ENCODE data around the gene TAGLN2.
"Not testable (repeated sequence)": the region's sequence is repeated elsewhere in the genome, so short reads cannot be mapped to it uniquely, and the experiment has no call there.

Gene TAGLN2

DNA sequence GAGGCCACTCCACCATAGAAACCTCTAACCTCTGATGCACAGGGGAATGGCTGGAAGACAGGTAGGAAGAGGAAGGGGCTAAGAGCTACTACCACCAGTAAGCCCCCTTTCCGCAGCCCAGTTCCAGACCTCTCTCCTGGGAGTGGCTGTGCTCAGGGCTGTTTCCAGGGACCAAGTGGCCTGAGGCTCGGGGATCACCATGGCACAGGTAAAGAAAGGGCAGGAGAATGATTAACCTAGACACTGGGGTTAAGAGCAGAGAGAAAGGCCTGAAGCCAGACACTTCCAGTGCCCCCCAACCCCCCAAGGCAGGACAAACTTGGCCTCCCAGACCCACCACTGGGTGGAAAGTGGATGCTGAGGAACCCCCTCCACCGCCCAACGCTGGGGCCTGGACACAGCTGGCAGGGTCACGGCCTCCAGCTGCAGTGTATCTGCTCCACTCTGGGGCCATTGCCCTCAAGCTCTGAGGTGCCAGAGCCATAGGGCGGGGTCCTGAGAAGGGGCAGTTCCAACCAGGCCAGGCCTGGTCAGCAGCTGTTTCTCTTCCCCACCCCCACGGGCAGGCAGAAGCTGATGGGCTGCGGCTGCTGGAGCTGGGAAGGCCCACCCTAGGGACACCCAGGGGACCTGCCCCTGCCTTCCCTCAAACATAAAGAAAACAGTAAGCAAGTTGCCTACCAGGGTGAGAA, 2.6 kb downstream of the TAGLN2 start:
- no peak for DNase-seq (ENCODE audit: low read depth in 1 of 2, low spot score in 1 of 2)

DNA sequence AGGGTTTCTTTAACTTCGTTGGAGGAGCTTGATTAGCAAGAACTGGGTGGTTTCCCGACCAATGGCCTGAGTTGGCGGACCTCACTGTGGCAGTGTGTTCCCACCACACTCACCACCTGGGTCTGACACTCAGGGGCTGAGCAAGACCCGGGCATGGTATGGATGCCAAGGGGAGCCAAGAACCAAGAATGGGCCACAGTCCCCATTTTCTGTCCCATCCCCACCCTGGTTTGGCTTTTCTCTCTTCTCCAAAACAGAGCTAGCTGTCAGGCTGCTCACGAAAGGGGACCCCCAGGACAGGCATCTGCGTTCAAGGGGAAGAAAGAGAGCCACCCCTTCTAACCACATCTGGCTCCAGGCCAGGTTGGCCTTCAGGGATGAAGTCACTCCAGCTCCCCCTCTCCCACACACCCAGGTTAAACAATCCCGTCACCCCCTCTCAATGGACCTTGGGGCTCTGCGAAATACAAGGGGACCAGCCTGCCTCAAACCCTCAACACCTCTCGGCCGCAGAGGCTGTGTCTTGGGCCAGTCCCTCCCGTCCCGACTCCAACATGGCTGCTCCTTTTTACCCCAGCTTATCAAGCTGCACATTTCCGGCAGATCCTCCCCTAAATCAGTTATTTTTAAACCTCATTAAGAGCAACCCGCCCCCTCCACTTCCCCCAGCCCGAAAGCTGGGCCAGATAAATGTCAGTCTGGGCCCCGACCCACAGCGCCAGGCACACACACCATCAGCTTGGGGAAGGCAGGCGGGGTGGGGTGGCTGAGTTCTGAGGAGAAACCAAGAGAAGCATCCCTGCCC, 3.4 kb downstream of the TAGLN2 start:
- no peak for DNase-seq (ENCODE audit: low read depth in 1 of 2, low spot score in 1 of 2)

DNA sequence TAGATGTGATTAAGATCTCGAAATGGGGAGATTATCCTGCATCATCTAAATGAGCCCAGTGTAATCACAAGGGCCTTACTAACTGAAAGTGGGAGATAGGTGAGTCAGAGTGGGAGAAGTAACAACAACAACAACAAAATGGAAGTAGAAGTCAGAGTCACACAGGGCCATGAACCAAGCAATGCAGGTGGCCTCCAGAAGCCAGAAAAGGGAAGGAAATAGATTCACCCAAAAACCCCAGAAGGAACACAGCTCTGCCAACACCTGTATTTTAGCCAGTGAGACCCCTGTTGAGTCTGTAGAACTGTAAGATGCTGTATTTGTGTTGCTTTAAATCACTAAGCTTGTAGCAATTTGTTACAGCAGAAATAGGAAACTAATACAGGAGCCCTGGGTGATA, 4.1 kb downstream of the TAGLN2 start:
- DNase-seq (ENCODE audit: low read depth in 1 of 2, low spot score in 1 of 2) = no peak

DNA sequence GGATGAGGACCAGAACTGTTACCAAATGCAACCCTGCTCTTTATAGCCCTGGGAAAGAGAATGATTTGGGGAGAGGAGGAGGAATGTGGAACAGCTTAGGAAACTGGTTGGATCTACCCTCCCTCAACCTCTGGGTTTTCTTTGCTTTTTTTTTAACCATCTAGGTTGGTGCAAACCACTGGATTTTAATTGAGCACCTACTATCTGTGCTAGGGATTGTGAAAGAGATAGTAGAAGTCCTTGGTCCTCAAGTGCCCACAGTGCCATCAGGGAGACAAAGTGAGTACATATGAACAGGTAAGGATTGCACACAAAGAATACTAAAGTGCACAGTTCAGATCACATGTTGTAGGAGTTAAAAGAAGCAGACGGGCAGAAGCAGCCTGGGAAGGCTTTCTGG, 4.7 kb downstream of the TAGLN2 start:
- no peak for DNase-seq (ENCODE audit: low read depth in 1 of 2, low spot score in 1 of 2)

DNA sequence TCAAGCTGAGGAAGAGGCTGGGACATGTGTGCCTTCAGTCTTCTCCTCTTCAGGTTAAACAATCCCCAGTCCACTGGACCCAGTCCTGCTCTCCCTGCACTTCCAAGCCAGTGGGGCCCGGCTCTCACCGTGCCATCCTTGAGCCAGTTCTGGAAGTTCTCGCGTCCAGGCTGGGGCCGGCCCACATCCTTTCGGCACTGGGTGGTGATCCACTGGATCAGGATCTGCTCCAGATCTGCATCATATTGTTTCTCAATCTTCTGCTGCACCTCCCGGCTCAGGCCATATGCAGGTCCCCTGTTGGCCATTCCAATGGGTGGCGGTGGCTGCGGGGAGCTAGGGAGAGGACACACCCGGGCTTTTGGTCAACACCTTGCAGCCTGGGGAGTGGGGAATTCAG, 5.1 kb downstream of the TAGLN2 start:
- DNase-seq (ENCODE audit: low read depth in 1 of 2, low spot score in 1 of 2) = no peak

DNA sequence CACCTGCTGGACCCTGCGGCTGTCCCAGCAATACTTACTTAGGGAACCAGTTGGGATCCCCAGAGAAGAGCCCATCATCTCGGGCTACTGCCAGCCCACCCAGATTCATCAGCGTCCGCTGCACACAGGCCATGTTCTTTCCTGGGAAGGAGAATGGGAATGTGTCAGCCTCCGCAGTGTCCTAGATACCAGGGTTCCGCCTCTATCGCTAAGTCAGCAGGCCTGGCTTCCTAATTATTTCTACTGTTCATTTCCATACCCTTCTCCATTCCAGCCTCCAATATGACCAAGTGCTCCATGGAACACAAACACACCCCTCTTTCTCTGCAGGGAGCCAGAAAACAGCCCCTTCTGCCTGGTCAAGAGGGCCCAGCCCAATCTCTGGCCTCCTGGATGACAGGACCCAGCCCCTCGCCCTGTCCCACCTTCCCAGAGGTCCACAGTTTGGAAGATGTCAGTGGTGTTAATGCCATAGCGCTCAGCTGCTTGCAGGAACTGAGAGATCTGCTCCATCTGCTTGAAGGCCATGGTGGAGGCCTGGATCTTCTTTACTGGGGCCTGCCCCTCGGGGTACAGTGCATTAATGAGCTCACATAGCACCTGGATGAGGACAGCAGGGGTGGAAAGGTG, 6.0 kb downstream of the TAGLN2 start:
- no peak for DNase-seq (ENCODE audit: low read depth in 1 of 2, low spot score in 1 of 2)

DNA sequence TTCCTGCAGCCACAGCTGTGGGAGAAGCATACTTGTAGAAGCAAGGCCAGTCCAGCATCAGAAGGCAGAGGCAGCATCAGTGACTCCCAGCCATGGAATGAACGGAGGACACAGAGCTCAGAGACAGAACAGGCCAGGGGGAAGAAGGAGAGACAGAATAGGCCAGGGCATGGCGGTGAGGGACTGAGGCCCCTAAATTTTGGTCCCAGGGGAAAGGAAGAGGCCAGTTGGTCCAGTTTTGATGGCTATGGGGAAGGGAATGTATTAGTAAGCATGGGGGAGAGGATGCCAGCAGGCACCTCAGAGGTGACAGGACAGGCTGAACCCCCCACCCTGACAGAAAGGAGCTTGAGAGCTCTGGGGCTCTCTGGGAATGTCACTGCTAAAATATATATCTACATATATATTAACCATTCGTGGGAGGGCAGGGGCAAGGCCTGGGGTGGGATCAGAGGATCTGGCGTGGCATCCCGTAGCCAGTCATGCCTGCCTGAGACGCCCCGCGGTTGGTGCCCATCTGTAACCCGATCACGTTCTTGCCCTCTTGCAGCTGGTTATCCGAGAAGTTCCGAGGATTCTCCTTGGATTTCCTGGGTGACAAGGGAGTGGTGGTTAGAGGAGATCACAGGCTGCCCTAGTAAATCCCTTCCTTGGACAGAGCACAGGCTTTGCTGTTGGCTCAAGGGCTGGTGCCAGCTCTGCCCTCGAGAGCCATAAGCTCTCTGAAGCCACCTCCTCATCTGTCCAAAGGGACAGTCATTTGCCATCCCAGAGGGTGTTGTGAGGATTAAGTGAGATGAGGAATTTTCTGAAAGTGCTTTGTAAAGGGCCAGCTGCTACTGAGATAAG, 6.7 kb downstream of the TAGLN2 start:
- DNase-seq (ENCODE audit: low read depth in 1 of 2, low spot score in 1 of 2) = no peak

DNA sequence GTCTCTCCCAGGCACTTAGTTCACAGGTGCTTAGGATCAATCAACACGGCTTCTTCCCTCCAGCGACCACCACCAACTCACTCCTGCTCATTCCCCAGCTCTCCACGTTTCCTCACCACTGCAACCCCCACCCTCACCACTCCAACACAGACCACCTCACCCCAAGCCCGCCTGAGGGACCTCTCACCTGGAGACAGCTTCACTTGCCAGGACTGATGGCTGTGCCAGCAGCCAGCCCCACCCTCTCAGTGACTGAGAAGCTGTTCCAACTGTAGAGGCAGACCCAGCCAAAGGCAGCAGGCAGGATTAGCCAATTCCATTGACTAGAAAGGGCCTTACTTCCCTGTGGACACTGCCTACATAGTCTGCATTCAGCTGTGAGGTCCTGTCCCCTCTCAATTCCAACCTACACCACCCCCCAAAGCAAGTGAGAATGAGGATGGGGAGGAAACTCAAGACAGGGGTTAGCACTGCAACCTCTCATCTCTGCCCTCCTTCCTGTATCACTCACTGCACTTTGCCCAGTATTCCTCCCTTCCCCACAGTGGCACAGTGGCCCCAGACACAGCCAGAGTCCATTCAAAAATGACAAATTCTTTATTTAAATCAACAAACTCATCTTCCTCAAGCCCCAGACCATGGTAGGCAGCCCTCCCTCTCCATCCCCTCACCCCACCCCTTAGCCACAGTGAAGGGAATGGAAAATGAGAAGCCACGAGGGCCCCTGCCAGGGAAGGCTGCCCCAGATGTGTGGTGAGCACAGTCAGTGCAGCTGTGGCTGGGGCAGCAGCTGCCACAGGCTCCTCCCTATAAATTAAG, 7.6 kb downstream of the TAGLN2 start:
- no peak for DNase-seq (ENCODE audit: low read depth in 1 of 2, low spot score in 1 of 2)

DNA sequence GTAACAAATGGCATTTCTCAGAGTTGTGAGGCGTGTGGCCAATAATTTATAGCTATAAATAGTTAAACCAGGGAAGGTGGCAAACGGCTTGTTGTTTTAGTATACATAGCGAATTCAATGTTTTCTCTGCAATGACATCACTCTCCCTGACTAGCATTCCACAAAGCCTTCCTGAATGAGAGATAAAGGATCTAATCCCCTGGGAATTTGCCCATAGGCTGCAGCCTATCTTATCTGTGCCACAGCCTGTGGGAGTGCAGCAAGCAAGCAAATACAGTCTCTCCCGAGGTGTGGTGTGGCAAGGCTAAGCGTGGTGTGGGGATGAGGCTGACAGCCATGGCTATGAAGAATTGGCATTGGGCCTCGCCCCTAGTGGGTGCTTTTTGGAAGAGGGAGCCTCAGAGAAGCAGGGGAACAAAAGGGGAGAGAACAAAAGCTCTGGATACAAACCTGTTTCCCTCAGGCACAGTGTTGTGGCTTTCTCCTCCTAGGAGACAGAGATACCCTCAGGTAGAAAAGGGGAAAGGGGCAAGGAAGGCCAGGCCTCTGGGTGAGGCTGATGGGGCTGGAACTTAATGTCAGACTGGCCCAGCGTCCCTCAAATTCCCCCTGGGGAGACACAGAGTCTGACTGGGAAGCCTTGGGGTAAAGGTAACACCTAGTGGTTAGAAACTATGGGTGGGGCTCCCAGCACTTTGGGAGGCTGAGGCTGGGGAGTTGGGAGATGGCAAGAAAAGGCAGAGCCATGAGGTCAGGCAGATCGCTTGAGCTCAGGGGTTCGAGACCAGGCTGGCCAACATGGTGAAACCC, 8.9 kb downstream of the TAGLN2 start:
- no peak for DNase-seq (ENCODE audit: low read depth in 1 of 2, low spot score in 1 of 2)

DNA sequence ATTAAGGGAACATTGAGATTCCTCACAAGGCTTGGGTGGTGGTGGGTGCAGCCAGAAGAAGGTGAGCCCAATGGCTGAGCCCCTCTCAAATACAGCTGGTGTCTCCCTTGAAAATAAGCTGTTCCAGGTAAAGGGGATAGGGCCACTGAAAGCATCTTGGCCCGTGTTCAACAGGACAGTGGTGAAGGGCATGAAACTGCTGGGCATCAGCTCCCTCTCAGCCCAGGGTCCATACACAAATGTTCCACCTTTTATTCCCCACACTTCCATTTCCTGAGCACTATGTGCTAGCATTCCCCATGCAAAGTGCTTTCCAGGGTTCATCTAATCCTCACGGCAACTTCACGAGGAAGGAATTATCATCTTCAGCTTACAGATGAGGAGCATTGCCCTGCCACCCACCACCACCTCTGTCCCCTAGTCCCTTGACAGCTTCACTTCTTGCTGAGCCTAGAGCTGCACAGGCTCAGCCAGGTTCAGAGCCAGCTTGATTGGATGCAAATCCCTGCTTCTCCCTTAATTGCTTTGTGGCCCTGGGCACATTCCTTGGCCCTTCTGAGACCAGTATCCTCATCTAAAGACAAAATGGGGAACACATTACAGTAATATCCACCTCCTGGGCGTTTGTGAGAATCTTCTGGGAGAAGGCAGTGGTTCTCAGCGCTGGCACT, 9.6 kb downstream of the TAGLN2 start:
- DNase-seq (ENCODE audit: low read depth in 1 of 2, low spot score in 1 of 2) = no peak

DNA sequence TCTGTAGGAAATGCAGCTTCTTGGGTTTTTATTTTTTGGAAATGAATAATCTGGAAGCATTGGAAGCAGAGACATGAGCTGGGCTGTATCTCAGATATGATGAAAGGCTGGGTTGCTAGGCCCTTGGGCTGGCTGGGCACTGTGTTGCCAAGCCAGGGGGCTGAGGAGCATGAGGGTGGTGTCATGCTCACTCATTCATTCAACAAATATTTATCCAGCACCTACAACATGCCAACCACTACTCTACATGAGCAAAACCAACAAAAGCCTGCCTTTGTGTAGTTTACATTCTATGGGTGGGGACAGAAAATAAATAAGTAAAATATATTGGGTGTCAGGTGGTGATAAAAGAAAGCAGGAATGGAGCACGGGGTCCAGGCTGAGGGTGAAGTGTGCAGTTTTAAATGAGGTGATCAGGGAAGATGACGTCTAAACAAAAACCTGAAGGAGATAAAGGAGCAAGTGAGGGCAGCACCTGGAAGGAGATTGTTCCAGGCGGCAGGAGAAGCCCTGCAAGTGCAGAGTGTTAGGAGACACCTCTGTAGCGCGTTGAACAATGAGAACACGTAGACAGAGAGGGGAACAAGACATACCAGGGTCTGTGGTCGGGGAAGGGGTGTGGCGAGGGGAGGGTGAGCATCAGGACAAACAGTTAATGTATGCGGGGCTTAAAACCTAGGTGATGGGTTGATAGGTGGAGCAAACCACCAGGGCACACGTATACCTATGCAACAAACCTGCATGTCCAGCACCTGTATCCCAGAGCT, 10.9 kb downstream of the TAGLN2 start:
- DNase-seq (ENCODE audit: low read depth in 1 of 2, low spot score in 1 of 2) = no peak

DNA sequence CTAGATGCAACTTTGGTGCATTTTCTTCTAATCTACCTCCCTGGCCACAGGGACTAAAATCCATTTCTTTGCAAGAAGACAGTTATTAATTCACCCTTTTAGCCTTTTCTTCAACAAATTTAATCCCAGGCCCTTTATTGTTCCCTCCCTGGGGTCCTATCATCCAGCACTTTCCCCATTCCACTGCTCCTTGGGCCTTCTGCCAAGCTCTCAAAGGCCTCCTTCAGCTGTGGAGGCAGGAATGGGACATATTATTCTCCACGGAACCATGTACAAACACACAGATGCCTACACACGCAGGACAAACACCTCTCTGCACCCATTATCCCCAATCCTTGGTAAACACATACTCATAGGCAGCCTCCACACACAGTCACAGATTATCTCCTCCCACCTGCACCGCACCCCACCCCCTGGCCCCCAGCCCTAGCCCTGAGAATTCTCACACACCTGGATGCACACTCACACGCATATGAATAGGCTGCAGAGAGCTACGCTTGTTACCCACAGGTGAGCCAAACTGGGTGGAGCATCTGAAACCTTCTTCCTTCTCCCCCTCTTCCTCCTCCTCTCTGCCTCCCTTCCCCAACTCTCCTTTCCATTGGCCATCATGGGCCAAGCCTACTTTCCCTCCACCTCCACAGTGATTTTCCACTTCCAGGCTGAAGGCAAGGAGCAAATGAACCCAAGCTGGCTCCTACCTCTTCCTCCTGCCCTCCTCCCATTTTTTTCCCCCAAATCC, 11.7 kb downstream of the TAGLN2 start:
- no peak for DNase-seq (ENCODE audit: low read depth in 1 of 2, low spot score in 1 of 2)

DNA sequence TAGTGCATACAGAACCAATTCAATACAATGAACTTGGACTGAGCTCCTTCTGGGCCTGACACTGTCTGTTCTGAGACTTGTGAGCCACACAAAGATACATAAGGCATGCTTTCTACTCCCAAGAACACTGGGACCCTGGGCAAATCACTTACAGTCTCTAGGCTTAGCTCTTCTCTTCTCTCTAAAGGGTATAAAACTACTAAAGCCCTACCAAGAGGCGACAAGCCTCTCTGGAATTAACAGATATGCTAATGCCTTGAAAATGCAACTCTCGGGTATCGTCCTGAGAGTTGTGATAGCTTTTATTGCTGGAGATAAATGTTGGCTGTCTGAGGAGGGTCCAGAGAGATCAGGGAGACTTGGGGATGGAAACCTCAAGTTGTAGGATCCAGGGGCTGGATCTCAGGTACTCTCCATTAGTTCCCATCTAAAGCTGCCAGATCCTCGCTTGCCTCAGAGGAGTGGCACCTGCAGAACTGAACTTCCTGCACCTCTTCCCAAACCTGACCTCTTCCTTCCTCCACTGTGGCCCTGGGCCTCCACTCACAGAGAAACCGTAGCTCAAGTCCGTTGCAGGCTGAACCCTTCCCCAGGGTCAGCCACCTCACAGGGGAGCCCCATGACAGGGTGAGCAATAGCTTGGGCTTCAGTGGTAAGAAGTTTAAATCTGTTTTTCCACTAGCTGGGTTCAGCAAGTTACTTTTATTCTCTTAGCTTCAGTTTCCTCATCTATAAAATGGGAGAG, 13.8 kb downstream of the TAGLN2 start:
- DNase-seq (ENCODE audit: low read depth in 1 of 2, low spot score in 1 of 2) = no peak

DNA sequence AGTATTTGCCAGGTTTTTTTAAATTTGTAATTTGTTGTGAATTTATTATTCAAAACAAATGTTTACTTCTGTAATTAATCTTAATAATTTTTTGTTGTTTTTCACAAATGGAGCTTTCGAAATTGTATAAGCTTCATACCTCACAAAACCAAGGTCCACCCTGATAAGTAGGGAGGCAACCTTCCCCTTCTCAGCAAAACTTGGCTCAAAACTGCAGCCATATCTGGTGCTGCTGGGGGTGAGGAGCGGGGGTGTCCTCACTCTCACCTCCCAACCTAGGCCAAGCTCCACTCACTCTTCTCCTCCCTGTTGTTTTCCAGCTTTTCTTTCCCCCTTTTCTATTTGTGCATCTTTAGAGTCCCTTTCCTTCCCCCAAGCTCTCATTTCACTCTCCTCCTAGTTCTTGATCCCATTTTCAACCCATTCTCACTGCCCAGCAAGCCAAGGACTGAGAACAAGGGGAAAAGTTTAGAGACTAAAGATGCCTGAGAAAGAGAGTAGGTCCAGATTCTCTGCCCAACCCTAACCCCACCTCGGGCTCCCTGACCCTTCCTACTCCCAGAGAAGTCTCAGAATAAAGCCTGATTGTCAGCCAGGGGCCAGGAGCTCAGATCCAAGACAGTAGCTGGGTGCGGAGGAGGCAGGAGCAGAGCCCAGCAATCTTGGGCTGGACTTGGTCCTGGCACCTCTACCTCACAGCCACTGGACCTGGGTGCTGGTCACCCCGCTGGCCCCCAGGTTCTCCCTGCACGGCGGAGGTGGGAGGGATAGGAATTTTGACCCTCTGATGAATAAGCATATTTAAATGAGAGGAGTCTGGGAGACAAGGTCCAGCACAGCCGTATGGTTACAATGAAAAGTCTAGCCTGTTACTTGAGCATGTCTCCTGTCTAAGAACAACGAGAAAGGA, 17.0 kb downstream of the TAGLN2 start:
- no peak for DNase-seq (ENCODE audit: low read depth in 1 of 2, low spot score in 1 of 2)

DNA sequence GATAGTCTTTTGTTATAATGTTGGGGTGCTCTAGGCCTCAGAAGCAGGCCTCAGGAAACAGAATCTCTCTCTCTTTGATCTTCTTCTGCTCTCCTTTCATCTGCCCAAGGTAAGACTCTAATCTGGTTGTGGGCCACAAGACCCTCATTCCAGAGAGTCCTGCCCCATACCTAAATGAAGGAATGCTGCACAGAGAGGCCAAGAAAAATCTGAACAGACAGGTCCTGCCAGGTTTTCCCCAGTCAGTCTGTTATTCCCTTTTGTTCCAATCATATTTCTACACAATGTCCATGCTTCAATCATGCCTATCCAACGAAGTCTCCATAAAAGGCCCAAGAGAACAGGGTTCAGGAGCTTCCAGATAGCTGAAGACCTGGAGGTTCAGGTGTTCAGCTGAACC, 18.3 kb downstream of the TAGLN2 start:
- DNase-seq (ENCODE audit: low read depth in 1 of 2, low spot score in 1 of 2) = no peak

DNA sequence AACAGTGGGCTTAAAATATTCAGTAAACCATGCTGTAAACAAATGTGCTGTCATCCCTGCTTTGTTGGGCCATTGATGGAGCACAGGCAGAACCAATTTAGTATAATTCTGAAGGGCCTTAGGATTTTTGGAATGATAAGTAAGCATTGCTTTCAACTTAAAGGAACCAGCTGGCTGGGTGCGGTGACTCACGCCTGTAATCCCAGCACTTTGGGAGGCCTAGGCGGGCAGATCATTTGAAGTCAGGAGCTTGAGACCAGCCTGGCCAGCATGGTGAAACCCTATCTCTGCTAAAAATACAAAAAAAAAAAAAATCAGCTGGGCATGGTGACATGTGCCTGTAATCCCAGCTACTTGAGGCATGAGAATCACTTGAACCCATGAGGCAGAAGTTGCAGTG, 21.3 kb downstream of the TAGLN2 start:
- not testable (repeated sequence) for DNase-seq (ENCODE audit: low read depth in 1 of 2, low spot score in 1 of 2)

All from activated CD4-positive, alpha-beta T cell treated with anti-CD3 and anti-CD28 coated beads, Interleukin-2, amount 50 U/mL, for 24 hours (primary cell).